ENCODE results near the gene KCNJ10.

Gene KCNJ10

GRCh38 chr1:160011781-160012180, 58.2 kb downstream of the KCNJ10 start:
- TF ChIP-seq EZH2phosphoT487 (IDR thresholded peaks at IDR 0.05; ENCODE audit: low read depth), result no peak
- TF ChIP-seq CTCF (IDR thresholded peaks at IDR 0.05; ENCODE audit: low read depth, low read length), result no peak

GRCh38 chr1:160009801-160010200, 60.2 kb downstream of the KCNJ10 start:
- H2AFZ ChIP-seq (ENCODE audit: low read depth, low read length), result no peak overlapping the region
- no peaks in the 10 kb centered on the region for H3K9me3 ChIP-seq (ENCODE audit: insufficient read depth, low read length)
- H3K27ac ChIP-seq (ENCODE audit: low read length), result no peak overlapping the region
- H4K20me1 ChIP-seq (ENCODE audit: insufficient read depth, low read length), result no peaks in the 10 kb centered on the region
- H3K79me2 ChIP-seq (ENCODE audit: low read length), result no peaks in the 10 kb centered on the region
- H3K4me1 ChIP-seq (ENCODE audit: low read length), result no peaks in the 10 kb centered on the region
- no peak overlapping the region for H3K4me3 ChIP-seq (ENCODE audit: low read length)
- peaks cover 51% of the 10 kb centered on the region for H3K27me3 ChIP-seq (ENCODE audit: low read depth, low read length)
- H3K9ac ChIP-seq (ENCODE audit: low read length), result no peak overlapping the region
- no peaks in the 10 kb centered on the region for H3K36me3 ChIP-seq (replicated peaks; ENCODE audit: low read depth, low read length)
- no peak overlapping the region for H3K4me2 ChIP-seq (ENCODE audit: low read length)
- TF ChIP-seq CTCF (IDR thresholded peaks at IDR 0.05; ENCODE audit: low read depth, low read length), result no peak
- no peak for TF ChIP-seq EZH2phosphoT487 (IDR thresholded peaks at IDR 0.05; ENCODE audit: low read depth)

More at GRCh38 chr1:160011781-160012180, 58.2 kb downstream of the KCNJ10 start:
- peaks cover 51% of the 10 kb centered on the region for H3K27me3 ChIP-seq (ENCODE audit: low read depth, low read length)
- no peak overlapping the region for H3K4me2 ChIP-seq (ENCODE audit: low read length)
- no peak overlapping the region for H3K4me3 ChIP-seq (ENCODE audit: low read length)
- no peaks in the 10 kb centered on the region for H3K79me2 ChIP-seq (ENCODE audit: low read length)
- H3K27ac ChIP-seq (ENCODE audit: low read length), result no peak overlapping the region
- H3K4me1 ChIP-seq (ENCODE audit: low read length), result no peaks in the 10 kb centered on the region
- no peaks in the 10 kb centered on the region for H3K36me3 ChIP-seq (replicated peaks; ENCODE audit: low read depth, low read length)
- no peak overlapping the region for H3K9ac ChIP-seq (ENCODE audit: low read length)
- H4K20me1 ChIP-seq (ENCODE audit: insufficient read depth, low read length), result no peaks in the 10 kb centered on the region
- H2AFZ ChIP-seq (ENCODE audit: low read depth, low read length), result no peak overlapping the region
- H3K9me3 ChIP-seq (ENCODE audit: insufficient read depth, low read length), result no peaks in the 10 kb centered on the region

GRCh38 chr1:160009081-160009480, 60.9 kb downstream of the KCNJ10 start:
- no peak overlapping the region for H3K4me2 ChIP-seq (ENCODE audit: low read length)
- no peaks in the 10 kb centered on the region for H3K4me1 ChIP-seq (ENCODE audit: low read length)
- no peaks in the 10 kb centered on the region for H3K36me3 ChIP-seq (replicated peaks; ENCODE audit: low read depth, low read length)
- H3K27me3 ChIP-seq (ENCODE audit: low read depth, low read length), result peaks cover 46% of the 10 kb centered on the region
- no peaks in the 10 kb centered on the region for H4K20me1 ChIP-seq (ENCODE audit: insufficient read depth, low read length)
- no peaks in the 10 kb centered on the region for H3K79me2 ChIP-seq (ENCODE audit: low read length)
- H3K9me3 ChIP-seq (ENCODE audit: insufficient read depth, low read length), result no peaks in the 10 kb centered on the region
- H3K9ac ChIP-seq (ENCODE audit: low read length), result no peak overlapping the region
- TF ChIP-seq EZH2phosphoT487 (IDR thresholded peaks at IDR 0.05; ENCODE audit: low read depth) (no peak), CTCF (IDR thresholded peaks at IDR 0.05; ENCODE audit: low read depth, low read length) (no peak)
- no peak overlapping the region for H3K4me3 ChIP-seq (ENCODE audit: low read length)
- H3K27ac ChIP-seq (ENCODE audit: low read length), result no peak overlapping the region
- H2AFZ ChIP-seq (ENCODE audit: low read depth, low read length), result no peak overlapping the region

- Histone ChIP-seq H4K20me1 (ENCODE audit: insufficient read depth, low read length) (no peaks in the 10 kb centered on the region), H2AFZ (ENCODE audit: low read depth, low read length) (no peak overlapping the region), H3K27ac (ENCODE audit: low read length) (no peak overlapping the region), H3K4me3 (ENCODE audit: low read length) (no peak overlapping the region), H3K4me1 (ENCODE audit: low read length) (no peaks in the 10 kb centered on the region), H3K4me2 (ENCODE audit: low read length) (no peak overlapping the region), H3K79me2 (ENCODE audit: low read length) (no peaks in the 10 kb centered on the region), H3K27me3 (ENCODE audit: low read depth, low read length) (peaks cover 39% of the 10 kb centered on the region), H3K9me3 (ENCODE audit: insufficient read depth, low read length) (no peaks in the 10 kb centered on the region), H3K9ac (ENCODE audit: low read length) (no peak overlapping the region), H3K36me3 (replicated peaks; ENCODE audit: low read depth, low read length) (no peaks in the 10 kb centered on the region)
- peak; percentile 98 for TF ChIP-seq CTCF (IDR thresholded peaks at IDR 0.05; ENCODE audit: low read depth, low read length)
- TF ChIP-seq EZH2phosphoT487 (IDR thresholded peaks at IDR 0.05; ENCODE audit: low read depth), result no peak
Measured at GRCh38 chr1:160007577-160008200, 62.3 kb downstream of the KCNJ10 start.

All from OCI-LY3 (cell line).